Sigmoid colon (tissue), 7 donors: ENCODE results near the gene TCF3. TPM values are rescaled to one million over a fixed set of nuclear protein-coding genes. Genes with fewer than 3 reads are reported as not detected.

ENCODE experiments used
- DNase-seq: peaks from one replicate; pipeline ENCODE4 v3.0.0-alpha.2; 2019
- H3K27ac ChIP-seq, 4 donors: fragments of 200-600 bp; sonication (generic); one replicate each; pipeline ENCODE4 v1.5.1; 2016 to 2019; ENCODE audit warnings: mild to moderate bottlenecking in 1 of 4
- H3K27me3 ChIP-seq, 3 donors: fragments of 200-600 bp; sonication (generic); one replicate each; pipeline ENCODE4 v1.5.1; 2019; ENCODE audit warnings: mild to moderate bottlenecking in 1 of 3
- H3K36me3 ChIP-seq, 4 donors: fragments of 200-600 bp; sonication (generic); one replicate each; pipeline ENCODE4 v1.5.1; 2016 to 2019
- H3K4me1 ChIP-seq, 4 donors: fragments of 200-600 bp; sonication (generic); one replicate each; pipeline ENCODE4 v1.5.1; 2017 to 2019
- H3K4me3 ChIP-seq, 4 donors: fragments of 200-600 bp; sonication (generic); one replicate each; pipeline ENCODE4 v1.5.1; 2017 to 2019; ENCODE audit warnings: mild to moderate bottlenecking in 2 of 4, moderate library complexity in 1 of 4
- H3K9me3 ChIP-seq, 4 donors: fragments of 200-600 bp in 3 of 4; sonication (generic) in 3 of 4; one replicate each; pipeline versions ENCODE4 v1.5.1 to v1.6.1; 2013 to 2019
- CTCF ChIP-seq, 4 experiments: fragments of 450-650 bp in 3 of 4; fragments of 200-600 bp in 1 of 4; IDR thresholded peaks; one replicate each; pipeline ENCODE4 v1.5.1; 2016 to 2019; ENCODE audit warnings: antibody characterized with exemption in 4 of 4, mild to moderate bottlenecking in 3 of 4, moderate library complexity in 2 of 4
- EP300 ChIP-seq, 4 donors: sonication (generic); formaldehyde crosslinking; IDR thresholded peaks; one replicate each; pipeline ENCODE4 v1.6.1; 2017; ENCODE audit warnings: antibody characterized with exemption in 4 of 4
- POLR2A ChIP-seq, 2 donors: fragments of 450-650 bp; IDR thresholded peaks; one replicate each; pipeline ENCODE4 v1.6.1; 2016; ENCODE audit warnings: antibody characterized with exemption in 2 of 2, mild to moderate bottlenecking in 2 of 2, moderate library complexity in 2 of 2
- POLR2AphosphoS5 ChIP-seq, 4 donors: sonication (generic); formaldehyde crosslinking; IDR thresholded peaks; one replicate each; pipeline ENCODE4 v1.6.1; 2017; ENCODE audit warnings: antibody characterized with exemption in 4 of 4
- WGBS, 2 donors: extraction: QIAGEN DNeasy Blood & Tissue Kit; methylation state at CpG; one replicate each; pipeline ENCODE4 v1.1.7; 2013; 5-methylcytosine and 5-hydroxymethylcytosine counted together
- intact Hi-C: fragments of 100-400 bp; cut with DNase I; formaldehyde crosslinking; loops from one replicate; pipeline ENCODE4 v1.15.1; 2023
- polyA plus RNA-seq, 3 donors: library from polyadenylated mRNA; stranded (reverse); fragments of 200-250 nt; gene quantifications; one replicate each; pipeline ENCODE4 v1.2.3, GENCODE V29; 2013
- total RNA-seq, 4 donors: library from RNA; depleted of rRNA; stranded (reverse); fragments of >200 nt; gene quantifications; one replicate each; pipeline ENCODE4 v1.1.0, GENCODE V29; 2016
- donor health status: healthy with polysubstance abuse.
- donor health status: Bipolar disorder and iron deficiency.
- donor health status: healthy.

The TCF3 gene
- total and polyA plus RNA-seq, 7 donors, result 18.6 to 66.9 (median 30.8) TPM

GRCh38 chr19:1626417-1627010, 25.9 kb downstream of the TCF3 start:
- no peak for DNase-seq
- intact Hi-C loops, result no loop called here
- Histone ChIP-seq H3K27ac (no peak overlapping the region), H3K4me1 (no peaks in the 10 kb centered on the region), H3K36me3 (peaks cover 0 to 45% (median 3%) of the 10 kb centered on the region in 4 donors), H3K9me3 (no peaks in the 10 kb centered on the region), H3K27me3 (no peaks in the 10 kb centered on the region), H3K4me3 (no peak overlapping the region)
- TF ChIP-seq POLR2A (IDR thresholded peaks at IDR 0.05) (no peak), CTCF (IDR thresholded peaks at IDR 0.05) (no peak), EP300 (IDR thresholded peaks at IDR 0.05) (no peak), POLR2AphosphoS5 (IDR thresholded peaks at IDR 0.05) (no peak)
- WGBS, 2 donors, result 93 to 94% methylated on average over 32 of the region's 32 CpGs

- peaks cover 0 to 55% (median 5%) of the 10 kb centered on the region in 4 donors for H3K36me3 ChIP-seq
- H3K27me3 ChIP-seq, result no peaks in the 10 kb centered on the region
- no peak overlapping the region for H3K4me3 ChIP-seq
- 78 to 90% methylated on average over 23 of the region's 23 CpGs for WGBS, 2 donors
- TF ChIP-seq CTCF (IDR thresholded peaks at IDR 0.05) (peak; percentile 53 to 84 (median 72)), POLR2AphosphoS5 (IDR thresholded peaks at IDR 0.05) (no peak), EP300 (IDR thresholded peaks at IDR 0.05) (no peak), POLR2A (IDR thresholded peaks at IDR 0.05) (no peak)
- H3K4me1 ChIP-seq, result no peaks in the 10 kb centered on the region
- no peak overlapping the region for H3K27ac ChIP-seq
- no peaks in the 10 kb centered on the region for H3K9me3 ChIP-seq
- intact Hi-C loops, result loop anchor here (2.0 kb wide), 1 partner anchor 48 kb away; no protein-coding TSS in a partner anchor
- peak; percentile 78 for DNase-seq
These were observed 28.0 kb downstream of the TCF3 start for GRCh38 chr19:1624458-1624857.

- H3K9me3 ChIP-seq, result no peaks in the 10 kb centered on the region
- 90 to 94% methylated on average over 5 of the region's 5 CpGs for WGBS, 2 donors
- no peak for DNase-seq
- H3K4me1 ChIP-seq, result peaks cover 0 to 18% (median 15%) of the 10 kb centered on the region in 4 donors
- H3K27ac ChIP-seq, result no peak overlapping the region
- intact Hi-C loops, result no loop called here
- no peak for TF ChIP-seq POLR2A (IDR thresholded peaks at IDR 0.05)
- no peak for TF ChIP-seq POLR2AphosphoS5 (IDR thresholded peaks at IDR 0.05)
- no peak for TF ChIP-seq EP300 (IDR thresholded peaks at IDR 0.05)
- TF ChIP-seq CTCF (IDR thresholded peaks at IDR 0.05), result no peak
- peaks cover 0 to 64% (median 10%) of the 10 kb centered on the region in 4 donors for H3K36me3 ChIP-seq
- H3K4me3 ChIP-seq, result no peak overlapping the region
- no peaks in the 10 kb centered on the region for H3K27me3 ChIP-seq
These were observed 29.9 kb downstream of the TCF3 start for GRCh38 chr19:1622541-1622940.

- TF ChIP-seq POLR2AphosphoS5 (IDR thresholded peaks at IDR 0.05), result no peak
- no peak for TF ChIP-seq EP300 (IDR thresholded peaks at IDR 0.05)
- TF ChIP-seq CTCF (IDR thresholded peaks at IDR 0.05), result no peak
- TF ChIP-seq POLR2A (IDR thresholded peaks at IDR 0.05), result no peak
- no peak for DNase-seq
- no peaks in the 10 kb centered on the region for H3K9me3 ChIP-seq
- WGBS, 2 donors, result 91 to 94% methylated on average over 23 of the region's 23 CpGs
- H3K27ac ChIP-seq, result no peak overlapping the region
- H3K36me3 ChIP-seq, result peaks cover 0 to 61% (median 10%) of the 10 kb centered on the region in 4 donors
- no peak overlapping the region for H3K4me3 ChIP-seq
- intact Hi-C loops, result no loop called here
- no peaks in the 10 kb centered on the region for H3K27me3 ChIP-seq
- H3K4me1 ChIP-seq, result peaks cover 0 to 23% (median 17%) of the 10 kb centered on the region in 4 donors
These were observed 30.4 kb downstream of the TCF3 start for GRCh38 chr19:1622007-1622406.
